ENCODE results near the gene RABGAP1L. TPM values are rescaled to one million over a fixed set of nuclear protein-coding genes. Genes with fewer than 3 reads are reported as not detected.
"Not testable (repeated sequence)": the region's sequence is repeated elsewhere in the genome, so short reads cannot be mapped to it uniquely, and the experiment has no call there.

Gene RABGAP1L
- total RNA-seq, 1 donor from 2014 or later: 80.6 TPM

DNA sequence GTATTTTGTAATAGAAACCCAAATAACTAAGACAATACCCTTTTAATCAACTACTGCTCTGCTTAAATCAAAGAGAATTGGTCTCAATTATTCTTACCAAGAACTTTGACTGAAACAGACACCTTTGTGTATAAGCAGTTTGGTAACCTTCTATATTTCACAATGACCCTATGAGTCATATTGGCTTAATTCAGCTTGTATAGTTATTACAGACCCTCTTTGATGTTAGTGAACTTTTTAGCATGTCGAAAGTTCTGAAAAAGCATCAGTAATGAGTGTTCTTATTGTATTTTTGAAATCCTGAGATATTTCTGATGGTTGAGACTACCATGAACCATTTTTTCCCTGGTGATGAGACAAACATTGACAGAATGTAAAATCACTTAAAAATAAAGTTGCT lies 43.3 kb upstream of the RABGAP1L start:
- H3K36me3 ChIP-seq: no peaks in the 10 kb centered on the region
- no peak for ATAC-seq
- no peak overlapping the region for H3K27ac ChIP-seq
- no peak for DNase-seq
- no peaks in the 10 kb centered on the region for H3K4me1 ChIP-seq
- intact Hi-C loops (cut with DNase I): no loop called here
- H3K9me3 ChIP-seq: no peaks in the 10 kb centered on the region
- TF ChIP-seq, protein P1, sequence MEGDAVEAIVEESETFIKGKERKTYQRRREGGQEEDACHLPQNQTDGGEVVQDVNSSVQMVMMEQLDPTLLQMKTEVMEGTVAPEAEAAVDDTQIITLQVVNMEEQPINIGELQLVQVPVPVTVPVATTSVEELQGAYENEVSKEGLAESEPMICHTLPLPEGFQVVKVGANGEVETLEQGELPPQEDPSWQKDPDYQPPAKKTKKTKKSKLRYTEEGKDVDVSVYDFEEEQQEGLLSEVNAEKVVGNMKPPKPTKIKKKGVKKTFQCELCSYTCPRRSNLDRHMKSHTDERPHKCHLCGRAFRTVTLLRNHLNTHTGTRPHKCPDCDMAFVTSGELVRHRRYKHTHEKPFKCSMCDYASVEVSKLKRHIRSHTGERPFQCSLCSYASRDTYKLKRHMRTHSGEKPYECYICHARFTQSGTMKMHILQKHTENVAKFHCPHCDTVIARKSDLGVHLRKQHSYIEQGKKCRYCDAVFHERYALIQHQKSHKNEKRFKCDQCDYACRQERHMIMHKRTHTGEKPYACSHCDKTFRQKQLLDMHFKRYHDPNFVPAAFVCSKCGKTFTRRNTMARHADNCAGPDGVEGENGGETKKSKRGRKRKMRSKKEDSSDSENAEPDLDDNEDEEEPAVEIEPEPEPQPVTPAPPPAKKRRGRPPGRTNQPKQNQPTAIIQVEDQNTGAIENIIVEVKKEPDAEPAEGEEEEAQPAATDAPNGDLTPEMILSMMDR (IDR thresholded peaks at IDR 0.05): no peak
- H3K4me3 ChIP-seq: no peak overlapping the region
- no peaks in the 10 kb centered on the region for H3K27me3 ChIP-seq

DNA sequence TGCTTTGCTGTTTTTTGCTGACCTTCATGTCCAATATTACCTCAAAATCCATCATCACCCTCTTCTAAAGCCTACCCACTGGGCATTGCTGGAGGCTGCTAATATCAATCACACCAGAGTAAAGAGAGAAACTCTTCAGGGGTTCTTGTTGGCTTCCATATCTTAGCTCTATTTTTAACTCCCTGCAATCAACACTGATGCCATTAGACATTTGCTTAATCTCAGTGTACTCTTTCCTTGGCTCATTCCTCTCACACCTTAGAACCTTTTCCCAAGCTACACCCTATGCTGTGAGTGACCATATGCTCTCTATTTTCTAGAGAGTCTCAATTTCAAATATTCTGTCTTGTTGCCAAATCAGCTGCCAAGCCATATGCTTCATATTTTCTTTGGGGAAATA lies 40.6 kb upstream of the RABGAP1L start:
- Histone ChIP-seq H3K4me3 (no peak overlapping the region), H3K9me3 (no peaks in the 10 kb centered on the region), H3K4me1 (no peaks in the 10 kb centered on the region), H3K36me3 (no peaks in the 10 kb centered on the region), H3K27me3 (no peaks in the 10 kb centered on the region), H3K27ac (no peak overlapping the region)
- DNase-seq: no peak
- ATAC-seq: no peak
- TF ChIP-seq, protein P1 (IDR thresholded peaks at IDR 0.05): no peak
- intact Hi-C loops (cut with DNase I): no loop called here

DNA sequence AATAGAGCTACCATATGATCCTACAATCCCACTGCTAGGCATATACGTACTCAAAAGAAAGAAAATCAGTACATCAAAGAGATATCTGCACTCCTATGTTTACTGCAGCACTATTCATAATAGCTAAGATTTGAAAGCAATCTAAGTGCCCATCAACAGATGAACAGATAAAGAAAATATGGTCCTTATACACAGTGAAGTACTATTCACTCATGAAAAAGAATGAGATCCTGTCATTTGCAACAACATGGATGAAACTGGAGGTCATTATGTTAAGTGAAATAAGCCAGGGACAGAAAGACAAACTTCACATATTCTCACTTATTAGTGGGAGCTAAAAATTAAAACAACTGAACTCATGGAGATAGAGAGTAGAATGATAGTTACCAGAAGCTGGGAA lies 37.0 kb upstream of the RABGAP1L start:
- not testable (repeated sequence) for ATAC-seq

DNA sequence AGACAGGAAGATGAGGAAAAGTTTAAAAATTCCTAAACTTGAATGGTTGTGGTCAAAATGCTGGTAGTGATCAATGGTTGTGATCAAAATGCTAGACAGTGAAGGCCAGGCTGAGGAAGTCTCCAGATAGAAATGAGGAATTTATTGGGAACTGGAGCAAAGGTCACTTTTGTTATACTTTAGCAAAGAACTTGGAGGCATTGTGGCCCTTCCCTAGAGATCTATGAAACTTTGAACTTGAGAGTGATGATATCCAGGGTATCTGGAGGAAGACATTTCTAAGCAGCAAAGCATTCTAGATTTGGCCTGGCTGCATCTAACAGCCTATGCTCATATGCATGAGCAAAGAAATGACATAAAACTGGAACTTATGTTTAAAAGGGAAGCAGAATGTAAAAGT lies 35.5 kb upstream of the RABGAP1L start:
- Histone ChIP-seq H3K9me3 (peaks cover 5% of the 10 kb centered on the region), H3K4me1 (no peaks in the 10 kb centered on the region), H3K36me3 (no peaks in the 10 kb centered on the region), H3K27ac (no peak overlapping the region), H3K4me3 (no peak overlapping the region), H3K27me3 (no peaks in the 10 kb centered on the region)
- TF ChIP-seq, protein P1 (IDR thresholded peaks at IDR 0.05): no peak
- DNase-seq (no peak), ATAC-seq (no peak)
- intact Hi-C loops (cut with DNase I): no loop called here

More for the DNA sequence above, 37.0 kb upstream of the RABGAP1L start:
- H3K27me3 ChIP-seq; H3K4me1 ChIP-seq; H3K4me3 ChIP-seq; H3K36me3 ChIP-seq; H3K9me3 ChIP-seq; DNase-seq; H3K27ac ChIP-seq; intact Hi-C loops (cut with DNase I): not testable (repeated sequence)

DNA sequence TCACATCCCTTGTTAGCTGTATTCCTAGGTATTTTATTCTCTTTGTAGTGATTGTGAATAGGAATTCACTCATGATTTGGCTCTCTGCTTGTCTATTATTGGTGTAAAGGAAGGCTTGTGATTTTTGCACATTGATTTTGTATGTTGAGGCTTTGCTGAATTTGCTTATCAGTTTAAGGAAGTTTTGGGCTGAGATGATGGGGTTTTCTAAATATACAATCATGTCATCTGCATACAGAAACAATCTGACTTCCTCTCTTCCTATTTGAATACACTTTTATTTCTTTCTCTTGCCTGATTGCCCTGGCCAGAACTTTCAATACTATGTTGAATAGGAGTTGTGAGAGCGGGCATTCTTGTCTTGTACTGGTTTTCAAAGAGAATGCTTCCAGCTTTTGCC lies 32.1 kb upstream of the RABGAP1L start:
- intact Hi-C loops (cut with DNase I); H3K4me1 ChIP-seq; H3K27me3 ChIP-seq; ATAC-seq; H3K9me3 ChIP-seq; DNase-seq; H3K4me3 ChIP-seq; H3K36me3 ChIP-seq; H3K27ac ChIP-seq: not testable (repeated sequence)

DNA sequence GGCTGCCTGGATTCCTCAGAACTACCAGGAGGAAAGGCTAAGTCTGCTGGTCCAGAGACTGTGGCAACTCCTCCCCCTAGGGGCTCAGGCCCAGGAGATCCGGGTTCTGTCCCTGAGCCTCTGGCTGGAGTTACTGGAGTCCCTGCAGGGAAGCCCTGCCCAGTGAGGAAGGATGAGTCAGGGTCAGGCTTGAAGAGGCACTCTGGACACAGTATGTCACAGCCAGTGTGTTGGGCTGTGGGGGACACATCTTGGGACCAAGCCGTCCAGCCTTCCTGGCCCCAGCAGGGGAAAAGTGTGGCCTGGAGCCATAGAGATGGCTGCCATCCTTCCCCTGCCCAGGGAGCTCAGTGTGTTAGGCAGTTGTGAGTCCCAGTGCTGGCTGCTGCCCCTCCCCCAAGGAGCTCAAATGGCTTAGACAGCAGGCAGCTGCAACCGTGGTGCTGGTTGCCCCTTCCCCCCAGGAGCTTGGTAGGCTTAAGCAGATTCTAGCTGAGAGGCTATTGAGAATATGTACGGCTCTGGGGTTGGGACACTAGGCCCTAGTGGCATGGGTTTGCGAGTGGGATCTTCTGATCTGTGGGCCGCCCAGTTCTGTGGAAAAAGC lies 28.2 kb upstream of the RABGAP1L start:
- H3K36me3 ChIP-seq: no peaks in the 10 kb centered on the region
- peaks cover 5% of the 10 kb centered on the region for H3K9me3 ChIP-seq
- no peaks in the 10 kb centered on the region for H3K27me3 ChIP-seq
- TF ChIP-seq, protein P1 (IDR thresholded peaks at IDR 0.05): no peak
- intact Hi-C loops (cut with DNase I): no loop called here
- H3K4me1 ChIP-seq: no peaks in the 10 kb centered on the region
- no peak overlapping the region for H3K4me3 ChIP-seq
- no peak overlapping the region for H3K27ac ChIP-seq
- DNase-seq (no peak), ATAC-seq (no peak)
